Measurements from ENCODE around the gene ARG1. TPM values are rescaled to one million over a fixed set of nuclear protein-coding genes. Genes with fewer than 3 reads are reported as not detected.

The ARG1 gene
- total RNA-seq, 1 donor from 2014 or later: not detected

GRCh38 chr6:131627724-131628682, 55.0 kb downstream of the ARG1 start, which contains the start of gene MED23:
Gene MED23 (minus strand): TSS chr6:131628242. CDS start chr6:131628049, 193 bp downstream.
- no peaks in the 10 kb centered on the region for H3K9me3 Mint-ChIP-seq (ENCODE audit: low read depth)
- peak within 1 kb of the TSS; percentile 90 for H3K4me3 Mint-ChIP-seq (ENCODE audit: low read depth)
- peak; percentile 97 for DNase-seq (ENCODE audit: low spot score, unreplicated experiment)
- peak within 1 kb of the TSS; percentile 97 for H3K27ac Mint-ChIP-seq
- peaks cover 4% of the 10 kb centered on the region for H3K36me3 Mint-ChIP-seq (ENCODE audit: insufficient read depth)
- TF ChIP-seq CTCF (IDR thresholded peaks at IDR 0.05; ENCODE audit: unreplicated experiment): peak; percentile 99
- H3K27me3 Mint-ChIP-seq: peaks cover 3% of the 10 kb centered on the region
- H3K4me1 Mint-ChIP-seq (ENCODE audit: low read depth): peaks cover 9% of the 10 kb centered on the region

GRCh38 chr6:131628726-131629125, 55.7 kb downstream of the ARG1 start:
- H3K27ac Mint-ChIP-seq: no peak overlapping the region
- no peaks in the 10 kb centered on the region for H3K9me3 Mint-ChIP-seq (ENCODE audit: low read depth)
- no peak for TF ChIP-seq CTCF (IDR thresholded peaks at IDR 0.05; ENCODE audit: unreplicated experiment)
- H3K36me3 Mint-ChIP-seq (ENCODE audit: insufficient read depth): peaks cover 1% of the 10 kb centered on the region
- H3K4me1 Mint-ChIP-seq (ENCODE audit: low read depth): peaks cover 9% of the 10 kb centered on the region
- DNase-seq (ENCODE audit: low spot score, unreplicated experiment): no peak
- no peak overlapping the region for H3K4me3 Mint-ChIP-seq (ENCODE audit: low read depth)
- H3K27me3 Mint-ChIP-seq: peaks cover 3% of the 10 kb centered on the region

GRCh38 chr6:131629651-131630050, 56.6 kb downstream of the ARG1 start:
- TF ChIP-seq CTCF (IDR thresholded peaks at IDR 0.05; ENCODE audit: unreplicated experiment): no peak
- no peak overlapping the region for H3K4me3 Mint-ChIP-seq (ENCODE audit: low read depth)
- H3K4me1 Mint-ChIP-seq (ENCODE audit: low read depth): peaks cover 9% of the 10 kb centered on the region
- H3K36me3 Mint-ChIP-seq (ENCODE audit: insufficient read depth): peaks cover under 1% of the 10 kb centered on the region
- peaks cover 3% of the 10 kb centered on the region for H3K27me3 Mint-ChIP-seq
- H3K9me3 Mint-ChIP-seq (ENCODE audit: low read depth): no peaks in the 10 kb centered on the region
- no peak overlapping the region for H3K27ac Mint-ChIP-seq
- no peak for DNase-seq (ENCODE audit: low spot score, unreplicated experiment)

- no peak for DNase-seq (ENCODE audit: low spot score, unreplicated experiment)
- H3K4me3 Mint-ChIP-seq (ENCODE audit: low read depth): no peak overlapping the region
- H3K27me3 Mint-ChIP-seq: peaks cover 3% of the 10 kb centered on the region
- H3K4me1 Mint-ChIP-seq (ENCODE audit: low read depth): peaks cover 9% of the 10 kb centered on the region
- no peaks in the 10 kb centered on the region for H3K9me3 Mint-ChIP-seq (ENCODE audit: low read depth)
- no peak for TF ChIP-seq CTCF (IDR thresholded peaks at IDR 0.05; ENCODE audit: unreplicated experiment)
- no peaks in the 10 kb centered on the region for H3K36me3 Mint-ChIP-seq (ENCODE audit: insufficient read depth)
- no peak overlapping the region for H3K27ac Mint-ChIP-seq
Observed at GRCh38 chr6:131631625-131632289, 58.7 kb downstream of the ARG1 start.

Other genes starting within 250 kb of the ARG1 start
- gene MED23, start 55.0 kb downstream of the ARG1 start, total RNA-seq: 36.2 and 39.4 TPM in 2 replicates
- not detected in 2 replicates for gene ENPP3, start 64.1 kb downstream of the ARG1 start, total RNA-seq
- gene OR2A4, start 128.2 kb downstream of the ARG1 start, total RNA-seq: not detected in 2 replicates
- not detected in 2 replicates for gene CTAGE9, start 137.8 kb downstream of the ARG1 start, total RNA-seq
- 2.4 and 2.7 TPM in 2 replicates for gene ENPP1, start 234.8 kb downstream of the ARG1 start, total RNA-seq